Measurements from ENCODE around the gene ILRUN. TPM values are rescaled to one million over a fixed set of nuclear protein-coding genes. Genes with fewer than 3 reads are reported as not detected.

Gene ILRUN
- total and polyA plus RNA-seq, 2 of the 8 experiments (the other 6 are each of a cell fraction or from before 2014, with no cell fraction given) = 39.2 to 81.2 TPM

GRCh38 chr6:34673064-34673463, 23.5 kb downstream of the ILRUN start (continued):
- TF ChIP-seq CHD7 (IDR thresholded peaks at IDR 0.05; ENCODE audit: insufficient replicate concordance, low read length) (no peak), GTF2F1 (IDR thresholded peaks at IDR 0.05; ENCODE audit: borderline replicate concordance, low read depth, low read length) (no peak), SIX5 (IDR thresholded peaks at IDR 0.05; ENCODE audit: low read depth, low read length) (no peak), CTBP2 (IDR thresholded peaks at IDR 0.05; ENCODE audit: borderline replicate concordance, insufficient read depth, insufficient read length, low read length) (no peak), TEAD4 (IDR thresholded peaks at IDR 0.05; ENCODE audit: low read depth, low read length) (no peak), BRCA1 (IDR thresholded peaks at IDR 0.05; ENCODE audit: low read depth, low read length) (no peak), PHF8 (conservative IDR thresholded peaks at IDR 0.05; ENCODE audit: low read depth, low read length) (no peak), ZNF274 (IDR thresholded peaks at IDR 0.05; ENCODE audit: borderline replicate concordance, extremely low read depth, low read length) (no peak), EP300 (IDR thresholded peaks at IDR 0.05; ENCODE audit: borderline replicate concordance in 1 of 2, low read depth in 2 of 2, low read length in 2 of 2) (no peak), GABPA (IDR thresholded peaks at IDR 0.05; ENCODE audit: borderline replicate concordance, insufficient read depth, low read length) (no peak), MAFK (IDR thresholded peaks at IDR 0.05; ENCODE audit: low read depth, low read length) (no peak), JUND (IDR thresholded peaks at IDR 0.05; ENCODE audit: low read length) (no peak)
